Activated CD4-positive, alpha-beta T cell treated with anti-CD3 and anti-CD28 coated beads, Interleukin-2, Interleukin-6, amounts not matched to agents 100 ng/mL and 50 ng/mL, durations not matched to agents 16 hours and 8 hours (primary cell): Measurements from ENCODE around the gene PLXND1.
"Not testable (repeated sequence)": the region's sequence is repeated elsewhere in the genome, so short reads cannot be mapped to it uniquely, and the experiment has no call there.

ENCODE experiments used
- DNase-seq: peaks from one replicate; pipeline ENCODE4 v3.0.0-alpha.2; 2020

The PLXND1 gene

GRCh38 chr3:129606636-129607390 is at the start of gene PLXND1:
PLXND1 (minus strand) TSS chr3:129606676; CDS start chr3:129606639, 37 bp downstream.
- DNase-seq: peak; percentile 16

GRCh38 chr3:129655291-129655700 is 48.8 kb upstream of the PLXND1 start:
- no peak for DNase-seq

- no peak for DNase-seq
These were observed 47.7 kb upstream of the PLXND1 start for GRCh38 chr3:129654131-129654530.

- no peak for DNase-seq
These were observed 46.5 kb upstream of the PLXND1 start for GRCh38 chr3:129653019-129653418.

- no peak for DNase-seq
These were observed 45.1 kb upstream of the PLXND1 start for GRCh38 chr3:129651435-129652202.

- DNase-seq: peak; percentile 65
These were observed 43.9 kb upstream of the PLXND1 start for GRCh38 chr3:129650256-129650872.

GRCh38 chr3:129648391-129648790 is 41.9 kb upstream of the PLXND1 start:
- DNase-seq: no peak

GRCh38 chr3:129645286-129645685 is 38.8 kb upstream of the PLXND1 start:
- DNase-seq: no peak

GRCh38 chr3:129644836-129645235 is 38.4 kb upstream of the PLXND1 start:
- no peak for DNase-seq

- DNase-seq: not testable (repeated sequence)
These were observed 35.2 kb upstream of the PLXND1 start for GRCh38 chr3:129641567-129642260.

GRCh38 chr3:129640985-129641384 is 34.5 kb upstream of the PLXND1 start:
- DNase-seq: not testable (repeated sequence)

GRCh38 chr3:129638481-129638880 is 32.0 kb upstream of the PLXND1 start:
- DNase-seq: no peak

GRCh38 chr3:129636082-129636481 is 29.6 kb upstream of the PLXND1 start:
- no peak for DNase-seq

- no peak for DNase-seq
These were observed 29.2 kb upstream of the PLXND1 start for GRCh38 chr3:129635656-129636055.

GRCh38 chr3:129633751-129634481 is 27.4 kb upstream of the PLXND1 start:
- no peak for DNase-seq

GRCh38 chr3:129632977-129633376 is 26.5 kb upstream of the PLXND1 start:
- no peak for DNase-seq

GRCh38 chr3:129632556-129632955 is 26.1 kb upstream of the PLXND1 start:
- no peak for DNase-seq

GRCh38 chr3:129632056-129632455 is 25.6 kb upstream of the PLXND1 start:
- DNase-seq: no peak

GRCh38 chr3:129629011-129629410 is 22.5 kb upstream of the PLXND1 start:
- no peak for DNase-seq

- no peak for DNase-seq
These were observed 21.7 kb upstream of the PLXND1 start for GRCh38 chr3:129628169-129628522.

- peak; percentile 67 for DNase-seq
These were observed 21.1 kb upstream of the PLXND1 start for GRCh38 chr3:129627350-129628168.
